HCT116 (cell line): ENCODE measurements around the gene SORCS2. TPM values are rescaled to one million over a fixed set of nuclear protein-coding genes. Genes with fewer than 3 reads are reported as not detected.

Source experiments
- ATAC-seq: fragments of 200-7000 bp; cut with Tn5 transposase; 2 replicates; pipeline ENCODE4 v1.9.1; 2020; ENCODE audit warnings: mild to moderate bottlenecking, moderate library complexity
- BruUV-seq: library from RNA; stranded (reverse); fragments of 400-500 nt; replicated peaks from 2 replicates; lab custom pipeline; 2021; lab: Mats Ljungman, UMichigan
- CTCF ChIA-PET: fragments of 300-600 bp; sonication (Branson Sonifier 250); formaldehyde crosslinking; loops from one replicate; lab custom pipeline; 2021; ENCODE audit warnings: antibody characterized with exemption; lab: Charles Lee
- POLR2A ChIA-PET: fragments of 300-600, 350-600 bp; sonication (Branson Sonifier 250); formaldehyde crosslinking; loops from one replicate; lab custom pipeline; 2021; ENCODE audit warnings: antibody characterized with exemption; lab: Charles Lee
- RAD21 ChIA-PET, 2 experiments: fragments of 300-600 bp; sonication (Branson Sonifier 250); formaldehyde crosslinking; loops; one replicate each; lab custom pipeline; 2023; ENCODE audit warnings: low total read pairs in 2 of 2; ENCODE audit not compliant: uncharacterized antibody in 2 of 2, unreplicated experiment in 2 of 2, low non-redundant PET in 1 of 2; lab: Charles Lee
- DNase-seq: peaks from one replicate; pipeline ENCODE4 v3.0.0-alpha.2; 2010; ENCODE audit warnings: low read depth, low spot score
- H2AFZ ChIP-seq: fragments of 200-600 bp; shearing (Covaris generic), sonication (generic); 2 replicates; pipeline ENCODE4 v1.6.1; 2017; ENCODE audit warnings: low read depth, mixed run types, mixed read lengths, antibody characterized with exemption, low read length; ENCODE audit not compliant: poor library complexity, severe bottlenecking
- H3K27ac ChIP-seq: 2 replicates; pipeline ENCODE4 v1.5.1; 2012; ENCODE audit warnings: low read depth, low read length
- H3K27me3 ChIP-seq: fragments of 200-600 bp; sonication (generic); 2 replicates; pipeline ENCODE4 v1.6.1; 2016; ENCODE audit warnings: mixed run types, low read length, mixed read lengths; ENCODE audit not compliant: insufficient read depth
- H3K36me3 ChIP-seq, 2 experiments: fragments of 200-500 bp in 1 of 2; fragments of 200-600 bp in 1 of 2; sonication (Bioruptor generic) in 1 of 2; sonication (generic) in 1 of 2; 2 replicates each; pipeline versions ENCODE4 v1.5.1 to v1.6.1; 2014 to 2016; ENCODE audit warnings: low read length in 2 of 2, inconsistent platforms in 1 of 2, mixed read lengths in 1 of 2, mixed run types in 1 of 2; ENCODE audit not compliant: insufficient read depth in 2 of 2, control insufficient read depth in 1 of 2
- H3K4me1 ChIP-seq, 2 experiments: fragments of 200-600 bp in 1 of 2; sonication (generic) in 1 of 2; 2 replicates each; pipeline versions ENCODE4 v1.5.1 to v1.6.1; 2012 to 2017; ENCODE audit warnings: low read length in 2 of 2, inconsistent platforms in 1 of 2, mild to moderate bottlenecking in 1 of 2, mixed read lengths in 1 of 2, mixed run types in 1 of 2, moderate library complexity in 1 of 2; ENCODE audit not compliant: insufficient read depth in 2 of 2, control insufficient read depth in 1 of 2
- H3K4me2 ChIP-seq: fragments of 200-600 bp; sonication (generic); 2 replicates; pipeline ENCODE4 v1.6.1; 2017; ENCODE audit warnings: mixed run types, low read length, mixed read lengths
- H3K4me3 ChIP-seq, 2 experiments: fragments of 200-600 bp in 1 of 2; sonication (generic) in 1 of 2; replicated peaks in 1 of 2; 2 replicates each; pipeline ENCODE4 v1.5.1; 2011 to 2016; ENCODE audit warnings: low read length in 2 of 2, control low read depth in 1 of 2, low read depth in 1 of 2, mild to moderate bottlenecking in 1 of 2, mixed read lengths in 1 of 2, mixed run types in 1 of 2
- H3K79me2 ChIP-seq: fragments of 200-600 bp; sonication (generic); 2 replicates; pipeline ENCODE4 v1.6.1; 2017; ENCODE audit warnings: mild to moderate bottlenecking, mixed run types, low read length, moderate library complexity, mixed read lengths; ENCODE audit not compliant: insufficient read depth
- H3K9ac ChIP-seq: fragments of 200-600 bp; sonication (generic); 2 replicates; pipeline ENCODE4 v1.6.1; 2016; ENCODE audit warnings: low read length, mixed read lengths
- H3K9me2 ChIP-seq: fragments of 200-600 bp; sonication (generic), shearing (Covaris generic); 2 replicates; pipeline ENCODE4 v1.6.1; 2017; ENCODE audit warnings: mixed run types, mild to moderate bottlenecking, moderate library complexity; ENCODE audit not compliant: insufficient read depth
- H3K9me3 ChIP-seq, 2 experiments: fragments of 200-500 bp in 1 of 2; fragments of 200-600 bp in 1 of 2; sonication (Bioruptor generic) in 1 of 2; sonication (generic) in 1 of 2; 2 replicates each; pipeline ENCODE4 v1.6.1; 2014 to 2017; ENCODE audit warnings: low read length in 2 of 2, mixed read lengths in 2 of 2, inconsistent platforms in 1 of 2, low read depth in 1 of 2, mild to moderate bottlenecking in 1 of 2, mixed run types in 1 of 2, moderate library complexity in 1 of 2; ENCODE audit not compliant: control insufficient read depth in 1 of 2, insufficient read depth in 1 of 2
- H4K20me1 ChIP-seq: fragments of 200-600 bp; sonication (generic), shearing (Covaris generic); 2 replicates; pipeline ENCODE4 v1.6.1; 2017; ENCODE audit warnings: mixed run types, mild to moderate bottlenecking, moderate library complexity; ENCODE audit not compliant: insufficient read depth
- ATF3 ChIP-seq: IDR thresholded peaks from 2 replicates; pipeline ENCODE4 v1.6.1; 2012
- CBX3 ChIP-seq: IDR thresholded peaks from 2 replicates; pipeline ENCODE4 v1.6.1; 2012; ENCODE audit warnings: low read depth
- CEBPB ChIP-seq: IDR thresholded peaks from 2 replicates; pipeline ENCODE4 v1.6.1; 2012; ENCODE audit warnings: low read depth
- EGR1 ChIP-seq: IDR thresholded peaks from 2 replicates; pipeline ENCODE4 v1.6.1; 2012; ENCODE audit warnings: low read depth
- ELF1 ChIP-seq: IDR thresholded peaks from 2 replicates; pipeline ENCODE4 v1.6.1; 2012; ENCODE audit warnings: low read depth, borderline replicate concordance
- EZH2 ChIP-seq: fragments of 200-600 bp; sonication (generic); IDR thresholded peaks from 2 replicates; pipeline ENCODE4 v1.6.1; 2017; ENCODE audit warnings: antibody characterized with exemption, mixed run types
- EZH2phosphoT487 ChIP-seq: fragments of 200-600 bp; IDR thresholded peaks from 2 replicates; pipeline ENCODE4 v1.6.1; 2018; ENCODE audit warnings: antibody characterized with exemption, borderline replicate concordance
- JUND ChIP-seq: IDR thresholded peaks from 2 replicates; pipeline ENCODE4 v1.6.1; 2012
- MAX ChIP-seq: IDR thresholded peaks from 2 replicates; pipeline ENCODE4 v1.6.1; 2012
- POLR2A ChIP-seq: IDR thresholded peaks from 2 replicates; pipeline ENCODE4 v1.7.0; 2011; ENCODE audit warnings: borderline replicate concordance; ENCODE audit not compliant: insufficient read depth, insufficient read length; ENCODE audit errors: extremely low read depth
- REST ChIP-seq: IDR thresholded peaks from 2 replicates; pipeline ENCODE4 v1.6.1; 2012; ENCODE audit warnings: low read depth
- SIN3A ChIP-seq: IDR thresholded peaks from 2 replicates; pipeline ENCODE4 v1.6.1; 2012; ENCODE audit warnings: low read depth
- SP1 ChIP-seq: IDR thresholded peaks from 2 replicates; pipeline ENCODE4 v1.6.1; 2012; ENCODE audit warnings: low read depth
- SRF ChIP-seq: IDR thresholded peaks from 2 replicates; pipeline ENCODE4 v1.6.1; 2012; ENCODE audit warnings: low read depth
- TCF7L2 ChIP-seq: IDR thresholded peaks from 2 replicates; pipeline ENCODE4 v1.7.0; 2011; ENCODE audit warnings: borderline replicate concordance, inconsistent platforms; ENCODE audit not compliant: insufficient read depth, insufficient read length; ENCODE audit errors: extremely low read depth
- YY1 ChIP-seq: IDR thresholded peaks from 2 replicates; pipeline ENCODE4 v1.6.1; 2011; ENCODE audit warnings: low read length, low read depth, moderate library complexity, mild to moderate bottlenecking; ENCODE audit not compliant: insufficient replicate concordance; ENCODE audit errors: extremely low read depth
- ZFX ChIP-seq: fragments of 450-650 bp; IDR thresholded peaks from 2 replicates; pipeline ENCODE4 v1.6.1; 2017
- ZNF274 ChIP-seq: fragments of 200-500 bp; sonication (Bioruptor generic); IDR thresholded peaks from 2 replicates; pipeline ENCODE4 v1.6.1; 2014; ENCODE audit warnings: mild to moderate bottlenecking, low read depth, low read length, inconsistent platforms
- intact Hi-C: fragments of 100-400 bp; cut with micrococcal nuclease; formaldehyde crosslinking; loops from 2 replicates; pipeline ENCODE4 v1.10.0; 2022
- total RNA-seq: library from RNA; stranded (reverse); gene quantifications from one replicate; pipeline ENCODE4 v1.2.1, GENCODE V29; 2021; ENCODE audit not compliant: unreplicated experiment

The SORCS2 gene
- total RNA-seq, 1 experiment from 2014 or later: 0.37 TPM

GRCh38 chr4:7466215-7466614 lies 273.9 kb downstream of the SORCS2 start:
- CTCF ChIA-PET: no interaction called here
- H4K20me1 ChIP-seq: no peaks in the 10 kb centered on the region

GRCh38 chr4:7466904-7467303 lies 274.6 kb downstream of the SORCS2 start:
- ATAC-seq: no peak
- no peak for DNase-seq
- H2AFZ ChIP-seq: no peak overlapping the region
- no peaks in the 10 kb centered on the region for H3K9me3 ChIP-seq
- H3K4me3 ChIP-seq: no peak overlapping the region
- H3K4me1 ChIP-seq: peaks cover 0 to 6% of the 10 kb centered on the region in 2 experiments; a peak in 1 of 4 replicates
- intact Hi-C loops: no loop called here
- no peak overlapping the region for H3K27ac ChIP-seq
- ChIA-PET CTCF (no interaction called here), RAD21 (no interaction called here), POLR2A (no interaction called here)
- H3K4me2 ChIP-seq: no peak overlapping the region
- no peaks in the 10 kb centered on the region for H4K20me1 ChIP-seq
- no peak overlapping the region for H3K9ac ChIP-seq
- no peaks in the 10 kb centered on the region for H3K9me2 ChIP-seq
- no TSS peak for BruUV-seq
- H3K36me3 ChIP-seq: no peaks in the 10 kb centered on the region
- H3K79me2 ChIP-seq: no peaks in the 10 kb centered on the region
- peaks cover 21% of the 10 kb centered on the region for H3K27me3 ChIP-seq
- TF ChIP-seq REST (no peak), TCF7L2 (no peak), JUND (no peak), SRF (no peak), ZNF274 (no peak), MAX (no peak), CEBPB (no peak), ATF3 (no peak), SIN3A (no peak), SP1 (no peak), POLR2A (no peak), EGR1 (no peak)

More at GRCh38 chr4:7466215-7466614, 273.9 kb downstream of the SORCS2 start:
- ChIA-PET POLR2A (no interaction called here), RAD21 (no interaction called here)
- Histone ChIP-seq H3K27ac (no peak overlapping the region), H3K9me3 (no peaks in the 10 kb centered on the region), H2AFZ (no peak overlapping the region), H3K4me2 (no peak overlapping the region), H3K4me1 (peaks cover 0 to 6% of the 10 kb centered on the region in 2 experiments; a peak in 1 of 4 replicates), H3K36me3 (no peaks in the 10 kb centered on the region), H3K27me3 (peaks cover 21% of the 10 kb centered on the region), H3K79me2 (no peaks in the 10 kb centered on the region), H3K4me3 (no peak overlapping the region), H3K9me2 (no peaks in the 10 kb centered on the region), H3K9ac (no peak overlapping the region)
- ATAC-seq (peak; percentile 47; the same call in 1 of the 2 replicates), DNase-seq (no peak)
- TF ChIP-seq ATF3 (no peak), ZNF274 (no peak), EGR1 (no peak), EZH2phosphoT487 (no peak), CBX3 (no peak), POLR2A (no peak), ZFX (no peak), SP1 (no peak), CEBPB (no peak), YY1 (no peak), ELF1 (no peak), EZH2 (no peak), MAX (no peak), JUND (no peak)
- intact Hi-C loops: no loop called here
- no TSS peak for BruUV-seq
